Keratinocyte (primary cell): ENCODE results near the gene IFT122. TPM values are rescaled to one million over a fixed set of nuclear protein-coding genes. Genes with fewer than 3 reads are reported as not detected.

ENCODE experiments used
- DNase-seq: peaks from one replicate; pipeline ENCODE4 v3.0.0-alpha.2; 2011; ENCODE audit warnings: low read depth, missing footprints, low spot score
- FAIRE-seq: peaks from 2 replicates; lab custom pipeline; 2011; peaks lifted over from hg19 to GRCh38; lab: Jason Lieb, UNC
- H2AFZ ChIP-seq: 2 replicates; pipeline ENCODE4 v1.6.0; 2012; ENCODE audit warnings: low read length, control low read depth, inconsistent platforms; ENCODE audit not compliant: control insufficient read depth
- H3K27ac ChIP-seq: 2 replicates; pipeline ENCODE4 v1.5.1; 2011; ENCODE audit warnings: low read length; ENCODE audit not compliant: control insufficient read depth, insufficient read depth
- H3K27me3 ChIP-seq: 3 replicates; pipeline ENCODE4 v1.6.0; 2011; ENCODE audit warnings: low read length; ENCODE audit not compliant: control insufficient read depth, insufficient read depth; ENCODE audit errors: extremely low read depth
- H3K36me3 ChIP-seq, 2 experiments: 2 replicates in 1 of 2; 3 replicates in 1 of 2; pipeline ENCODE4 v1.5.1; 2011; ENCODE audit warnings: low read length in 2 of 2, mild to moderate bottlenecking in 1 of 2; ENCODE audit not compliant: control insufficient read depth in 2 of 2, insufficient read depth in 2 of 2; ENCODE audit errors: extremely low read depth in 1 of 2
- H3K4me1 ChIP-seq: 3 replicates; pipeline ENCODE4 v1.5.1; 2011; ENCODE audit warnings: low read length; ENCODE audit not compliant: control insufficient read depth, insufficient read depth; ENCODE audit errors: extremely low read depth
- H3K4me2 ChIP-seq: 3 replicates; pipeline ENCODE4 v1.6.0; 2011; ENCODE audit warnings: low read depth, low read length; ENCODE audit not compliant: control insufficient read depth, insufficient read depth; ENCODE audit errors: extremely low read depth
- H3K4me3 ChIP-seq, 3 experiments: fragments of 200-600 bp in 1 of 3; sonication (generic) in 1 of 3; 2 replicates in 2 of 3; 3 replicates in 1 of 3; pipeline ENCODE4 v1.5.1; 2011 to 2016; ENCODE audit warnings: low read length in 3 of 3, mild to moderate bottlenecking in 3 of 3, control low read depth in 2 of 3, inconsistent platforms in 1 of 3, low read depth in 1 of 3, mixed read lengths in 1 of 3, mixed run types in 1 of 3, moderate library complexity in 1 of 3; ENCODE audit not compliant: control insufficient read depth in 2 of 3, insufficient read depth in 2 of 3; ENCODE audit errors: extremely low read depth in 1 of 3
- H3K79me2 ChIP-seq: 2 replicates; pipeline ENCODE4 v1.6.0; 2012; ENCODE audit warnings: low read length; ENCODE audit not compliant: control insufficient read depth, insufficient read depth
- H3K9ac ChIP-seq: 3 replicates; pipeline ENCODE4 v1.6.0; 2011; ENCODE audit warnings: low read length; ENCODE audit not compliant: control insufficient read depth, insufficient read depth; ENCODE audit errors: extremely low read depth
- H3K9me1 ChIP-seq: 3 replicates; pipeline ENCODE4 v1.6.0; 2011; ENCODE audit warnings: low read length; ENCODE audit not compliant: control insufficient read depth, insufficient read depth; ENCODE audit errors: extremely low read depth
- H3K9me3 ChIP-seq: 2 replicates; pipeline ENCODE4 v1.5.1; 2012; ENCODE audit warnings: low read depth, low read length; ENCODE audit not compliant: control insufficient read depth
- H4K20me1 ChIP-seq: 3 replicates; pipeline ENCODE4 v1.6.0; 2011; ENCODE audit warnings: low read length; ENCODE audit not compliant: control insufficient read depth, insufficient read depth; ENCODE audit errors: extremely low read depth
- CTCF ChIP-seq, 3 experiments: IDR thresholded peaks in 1 of 3; conservative IDR thresholded peaks in 1 of 3; optimal IDR thresholded peaks in 1 of 3; 2 replicates in 2 of 3; 3 replicates in 1 of 3; pipeline versions ENCODE3 to v1.5.1; 2011; ENCODE audit warnings: low read length in 3 of 3, mild to moderate bottlenecking in 3 of 3, moderate library complexity in 2 of 3, control low read depth in 1 of 3, inconsistent platforms in 1 of 3; ENCODE audit not compliant: insufficient read depth in 2 of 3; ENCODE audit errors: extremely low read depth in 1 of 3
- EZH2 ChIP-seq: IDR thresholded peaks from one replicate; pipeline ENCODE4 v1.6.1; 2012; ENCODE audit warnings: inconsistent platforms, mild to moderate bottlenecking, low read length, moderate library complexity
- dilution Hi-C: fragments of 300-500 bp; cut with MboI; formaldehyde crosslinking; loops from one replicate; pipeline ENCODE4 v1.7.0; 2020; ENCODE audit warnings: low sequenced_read_pairs; ENCODE audit not compliant: extremely low pct_ligation_motif_present
- polyA plus RNA-seq, 5 experiments: library from polyadenylated mRNA; depleted of rRNA in 3 of 5; stranded (reverse) in 3 of 5; stranded (forward) in 1 of 5; unstranded in 1 of 5; fragments of >200 nt; gene quantifications; 1 replicate in 1 of 5; 2 replicates in 3 of 5; 3 replicates in 1 of 5; pipeline versions ENCODE4 v1.2.1 to v1.2.3, GENCODE V29; 2011 to 2012; ENCODE audit warnings: missing spikeins in 2 of 5, low read depth in 1 of 5, low replicate concordance in 1 of 5

The IFT122 gene
- polyA plus RNA-seq, 1 donor (not counting 4 experiments of a cell fraction or from before 2014, with no cell fraction given) = 7.1 TPM

GRCh38 chr3:129553171-129553570 is 113.1 kb downstream of the IFT122 start:
- H3K9ac ChIP-seq = no peak overlapping the region
- H3K4me3 ChIP-seq = no peak overlapping the region
- FAIRE-seq (no peak), DNase-seq (no peak)
- H3K79me2 ChIP-seq = no peaks in the 10 kb centered on the region
- H3K4me1 ChIP-seq = no peaks in the 10 kb centered on the region
- TF ChIP-seq EZH2 (no peak), CTCF (optimal IDR thresholded peaks at IDR 0.05 in 1 of 3, IDR thresholded peaks at IDR 0.05 in 1 of 3, conservative IDR thresholded peaks at IDR 0.05 in 1 of 3; ENCODE audit: extremely low read depth in 1 of 3, insufficient read depth in 2 of 3, low read length in 3 of 3) (no peak)
- dilution Hi-C loops = no loop called here
- no peaks in the 10 kb centered on the region for H3K36me3 ChIP-seq
- H3K27ac ChIP-seq = no peak overlapping the region
- H3K9me3 ChIP-seq = no peaks in the 10 kb centered on the region
- H4K20me1 ChIP-seq = no peaks in the 10 kb centered on the region
- H2AFZ ChIP-seq = no peak overlapping the region
- no peaks in the 10 kb centered on the region for H3K9me1 ChIP-seq
- H3K4me2 ChIP-seq = no peak overlapping the region
- peaks cover 3% of the 10 kb centered on the region for H3K27me3 ChIP-seq

GRCh38 chr3:129553719-129554118 is 113.7 kb downstream of the IFT122 start:
- H3K9me1 ChIP-seq = no peaks in the 10 kb centered on the region
- H3K79me2 ChIP-seq = no peaks in the 10 kb centered on the region
- H3K4me3 ChIP-seq = no peak overlapping the region
- no peak for FAIRE-seq
- H2AFZ ChIP-seq = peak overlapping the region; percentile 37
- no peaks in the 10 kb centered on the region for H3K9me3 ChIP-seq
- H3K4me1 ChIP-seq = no peaks in the 10 kb centered on the region
- no peak overlapping the region for H3K27ac ChIP-seq
- no peaks in the 10 kb centered on the region for H3K36me3 ChIP-seq
- H4K20me1 ChIP-seq = no peaks in the 10 kb centered on the region
- H3K4me2 ChIP-seq = peak overlapping the region; percentile 27
- peaks cover 3% of the 10 kb centered on the region for H3K27me3 ChIP-seq
- TF ChIP-seq CTCF (optimal IDR thresholded peaks at IDR 0.05 in 1 of 3, IDR thresholded peaks at IDR 0.05 in 1 of 3, conservative IDR thresholded peaks at IDR 0.05 in 1 of 3; ENCODE audit: extremely low read depth in 1 of 3, insufficient read depth in 2 of 3, low read length in 3 of 3) (no peak), EZH2 (no peak)
- dilution Hi-C loops = no loop called here
- H3K9ac ChIP-seq = no peak overlapping the region
- no peak for DNase-seq
